ENCODE measurements around the gene MRPS27. TPM values are rescaled to one million over a fixed set of nuclear protein-coding genes. Genes with fewer than 3 reads are reported as not detected.

The MRPS27 gene
- total and polyA plus RNA-seq, 2 of the 13 experiments (the other 11 are each of a cell fraction or from before 2014, with no cell fraction given): 71.8 to 115 TPM

DNA sequence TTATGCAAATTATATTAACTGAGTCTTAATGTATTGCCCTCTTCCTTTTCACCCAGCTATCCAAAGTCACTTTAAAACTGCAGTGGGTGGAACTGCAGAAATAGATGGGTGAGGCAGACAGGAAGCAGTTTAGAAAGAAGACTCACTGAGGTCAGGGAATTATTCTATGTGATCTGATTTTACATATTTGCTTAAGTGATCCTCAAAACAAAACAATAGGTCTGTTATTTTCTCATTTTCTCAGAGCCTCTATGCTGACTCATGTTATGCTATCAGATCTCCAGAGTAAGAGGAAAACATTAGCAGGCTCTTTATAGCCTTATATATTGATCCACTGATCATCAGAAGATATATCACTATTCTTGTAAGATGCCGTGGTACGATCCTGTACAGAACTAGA, 63.5 kb downstream of the MRPS27 start:
- no peak for DNase-seq (ENCODE audit: low spot score)
- H3K9me3 ChIP-seq (ENCODE audit: low read length): no peaks in the 10 kb centered on the region
- no peak for FAIRE-seq
- no peaks in the 10 kb centered on the region for H3K27me3 ChIP-seq (ENCODE audit: control insufficient read depth in 1 of 2, insufficient read depth in 2 of 2, low read length in 2 of 2)
- CTCF ChIA-PET (ENCODE audit: low intra/inter-chr PET ratio, low total read pairs): no interaction called here
- H2AFZ ChIP-seq (ENCODE audit: low read length): no peak overlapping the region
- no peaks in the 10 kb centered on the region for H3K79me2 ChIP-seq (ENCODE audit: insufficient read depth, low read length)
- no peak overlapping the region for H3K27ac ChIP-seq (ENCODE audit: extremely low read length, insufficient read depth, low read length)
- peaks cover 4 to 8% of the 10 kb centered on the region in 2 experiments; a peak in 3 of 5 replicates for H3K36me3 ChIP-seq (replicated peaks in 1 of 2; ENCODE audit: control insufficient read depth in 1 of 2, insufficient read depth in 2 of 2, low read length in 2 of 2)
- POLR2A ChIA-PET: no interaction called here
- ATAC-seq: no peak
- intact Hi-C loops (cut with micrococcal nuclease; ENCODE audit: unreplicated experiment) (no loop called here), in situ Hi-C loops (cut with HindIII; ENCODE audit: extremely low pct_ligation_motif_present, low pct_unique_long_range_greater_than_20kb) (no loop called here)
- WGBS (ENCODE audit: low lambda C conversion rate): 98% methylated on average over 2 of the region's 2 CpGs
- no peaks in the 10 kb centered on the region for H4K20me1 ChIP-seq (ENCODE audit: insufficient read depth, low read length)
- no peak overlapping the region for H3K4me3 ChIP-seq (replicated peaks in 1 of 3; ENCODE audit: insufficient read depth in 1 of 3, low read depth in 2 of 3, low read length in 3 of 3)
- no peak overlapping the region for H3K4me2 ChIP-seq (ENCODE audit: low read depth, low read length)
- TF ChIP-seq ZNF33A (CRISPR knock-in tag; IDR thresholded peaks at IDR 0.05; ENCODE audit: borderline replicate concordance) (no peak), SUZ12 (IDR thresholded peaks at IDR 0.05; ENCODE audit: low read depth, low read length) (no peak), FOXO1 (CRISPR knock-in tag; IDR thresholded peaks at IDR 0.05) (no peak), ELF1 (CRISPR knock-in tag; IDR thresholded peaks at IDR 0.05) (no peak), KDM4B (CRISPR knock-in tag; IDR thresholded peaks at IDR 0.05) (no peak), MIXL1 (CRISPR knock-in tag; IDR thresholded peaks at IDR 0.05) (no peak), REL (CRISPR knock-in tag; conservative IDR thresholded peaks at IDR 0.05) (no peak), XBP1 (CRISPR knock-in tag; IDR thresholded peaks at IDR 0.05) (no peak), HES4 (CRISPR knock-in tag; IDR thresholded peaks at IDR 0.05; ENCODE audit: borderline replicate concordance) (no peak)
- TF ChIP-seq, protein P1, sequence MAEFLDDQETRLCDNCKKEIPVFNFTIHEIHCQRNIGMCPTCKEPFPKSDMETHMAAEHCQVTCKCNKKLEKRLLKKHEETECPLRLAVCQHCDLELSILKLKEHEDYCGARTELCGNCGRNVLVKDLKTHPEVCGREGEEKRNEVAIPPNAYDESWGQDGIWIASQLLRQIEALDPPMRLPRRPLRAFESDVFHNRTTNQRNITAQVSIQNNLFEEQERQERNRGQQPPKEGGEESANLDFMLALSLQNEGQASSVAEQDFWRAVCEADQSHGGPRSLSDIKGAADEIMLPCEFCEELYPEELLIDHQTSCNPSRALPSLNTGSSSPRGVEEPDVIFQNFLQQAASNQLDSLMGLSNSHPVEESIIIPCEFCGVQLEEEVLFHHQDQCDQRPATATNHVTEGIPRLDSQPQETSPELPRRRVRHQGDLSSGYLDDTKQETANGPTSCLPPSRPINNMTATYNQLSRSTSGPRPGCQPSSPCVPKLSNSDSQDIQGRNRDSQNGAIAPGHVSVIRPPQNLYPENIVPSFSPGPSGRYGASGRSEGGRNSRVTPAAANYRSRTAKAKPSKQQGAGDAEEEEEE (CRISPR knock-in tag; IDR thresholded peaks at IDR 0.05; ENCODE audit: borderline replicate concordance): no peak
- TF ChIP-seq, protein P2, sequence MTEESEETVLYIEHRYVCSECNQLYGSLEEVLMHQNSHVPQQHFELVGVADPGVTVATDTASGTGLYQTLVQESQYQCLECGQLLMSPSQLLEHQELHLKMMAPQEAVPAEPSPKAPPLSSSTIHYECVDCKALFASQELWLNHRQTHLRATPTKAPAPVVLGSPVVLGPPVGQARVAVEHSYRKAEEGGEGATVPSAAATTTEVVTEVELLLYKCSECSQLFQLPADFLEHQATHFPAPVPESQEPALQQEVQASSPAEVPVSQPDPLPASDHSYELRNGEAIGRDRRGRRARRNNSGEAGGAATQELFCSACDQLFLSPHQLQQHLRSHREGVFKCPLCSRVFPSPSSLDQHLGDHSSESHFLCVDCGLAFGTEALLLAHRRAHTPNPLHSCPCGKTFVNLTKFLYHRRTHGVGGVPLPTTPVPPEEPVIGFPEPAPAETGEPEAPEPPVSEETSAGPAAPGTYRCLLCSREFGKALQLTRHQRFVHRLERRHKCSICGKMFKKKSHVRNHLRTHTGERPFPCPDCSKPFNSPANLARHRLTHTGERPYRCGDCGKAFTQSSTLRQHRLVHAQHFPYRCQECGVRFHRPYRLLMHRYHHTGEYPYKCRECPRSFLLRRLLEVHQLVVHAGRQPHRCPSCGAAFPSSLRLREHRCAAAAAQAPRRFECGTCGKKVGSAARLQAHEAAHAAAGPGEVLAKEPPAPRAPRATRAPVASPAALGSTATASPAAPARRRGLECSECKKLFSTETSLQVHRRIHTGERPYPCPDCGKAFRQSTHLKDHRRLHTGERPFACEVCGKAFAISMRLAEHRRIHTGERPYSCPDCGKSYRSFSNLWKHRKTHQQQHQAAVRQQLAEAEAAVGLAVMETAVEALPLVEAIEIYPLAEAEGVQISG (CRISPR knock-in tag; IDR thresholded peaks at IDR 0.05): no peak
- TF ChIP-seq, protein P3, sequence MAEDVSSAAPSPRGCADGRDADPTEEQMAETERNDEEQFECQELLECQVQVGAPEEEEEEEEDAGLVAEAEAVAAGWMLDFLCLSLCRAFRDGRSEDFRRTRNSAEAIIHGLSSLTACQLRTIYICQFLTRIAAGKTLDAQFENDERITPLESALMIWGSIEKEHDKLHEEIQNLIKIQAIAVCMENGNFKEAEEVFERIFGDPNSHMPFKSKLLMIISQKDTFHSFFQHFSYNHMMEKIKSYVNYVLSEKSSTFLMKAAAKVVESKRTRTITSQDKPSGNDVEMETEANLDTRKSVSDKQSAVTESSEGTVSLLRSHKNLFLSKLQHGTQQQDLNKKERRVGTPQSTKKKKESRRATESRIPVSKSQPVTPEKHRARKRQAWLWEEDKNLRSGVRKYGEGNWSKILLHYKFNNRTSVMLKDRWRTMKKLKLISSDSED (CRISPR knock-in tag; IDR thresholded peaks at IDR 0.05): no peak
- TF ChIP-seq, protein P4, sequence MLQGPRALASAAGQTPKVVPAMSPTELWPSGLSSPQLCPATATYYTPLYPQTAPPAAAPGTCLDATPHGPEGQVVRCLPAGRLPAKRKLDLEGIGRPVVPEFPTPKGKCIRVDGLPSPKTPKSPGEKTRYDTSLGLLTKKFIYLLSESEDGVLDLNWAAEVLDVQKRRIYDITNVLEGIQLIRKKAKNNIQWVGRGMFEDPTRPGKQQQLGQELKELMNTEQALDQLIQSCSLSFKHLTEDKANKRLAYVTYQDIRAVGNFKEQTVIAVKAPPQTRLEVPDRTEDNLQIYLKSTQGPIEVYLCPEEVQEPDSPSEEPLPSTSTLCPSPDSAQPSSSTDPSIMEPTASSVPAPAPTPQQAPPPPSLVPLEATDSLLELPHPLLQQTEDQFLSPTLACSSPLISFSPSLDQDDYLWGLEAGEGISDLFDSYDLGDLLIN (CRISPR knock-in tag; IDR thresholded peaks at IDR 0.05; ENCODE audit: borderline replicate concordance): no peak
- TF ChIP-seq, protein P5, sequence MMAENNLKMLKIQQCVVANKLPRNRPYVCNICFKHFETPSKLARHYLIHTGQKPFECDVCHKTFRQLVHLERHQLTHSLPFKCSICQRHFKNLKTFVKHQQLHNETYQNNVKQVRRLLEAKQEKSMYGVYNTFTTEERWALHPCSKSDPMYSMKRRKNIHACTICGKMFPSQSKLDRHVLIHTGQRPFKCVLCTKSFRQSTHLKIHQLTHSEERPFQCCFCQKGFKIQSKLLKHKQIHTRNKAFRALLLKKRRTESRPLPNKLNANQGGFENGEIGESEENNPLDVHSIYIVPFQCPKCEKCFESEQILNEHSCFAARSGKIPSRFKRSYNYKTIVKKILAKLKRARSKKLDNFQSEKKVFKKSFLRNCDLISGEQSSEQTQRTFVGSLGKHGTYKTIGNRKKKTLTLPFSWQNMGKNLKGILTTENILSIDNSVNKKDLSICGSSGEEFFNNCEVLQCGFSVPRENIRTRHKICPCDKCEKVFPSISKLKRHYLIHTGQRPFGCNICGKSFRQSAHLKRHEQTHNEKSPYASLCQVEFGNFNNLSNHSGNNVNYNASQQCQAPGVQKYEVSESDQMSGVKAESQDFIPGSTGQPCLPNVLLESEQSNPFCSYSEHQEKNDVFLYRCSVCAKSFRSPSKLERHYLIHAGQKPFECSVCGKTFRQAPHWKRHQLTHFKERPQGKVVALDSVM (CRISPR knock-in tag; IDR thresholded peaks at IDR 0.05): no peak
- no TSS peak for BruUV-seq (replicated peaks)
- H3K9ac ChIP-seq (ENCODE audit: insufficient read depth, low read depth, low read length): no peak overlapping the region
- H3K4me1 ChIP-seq (ENCODE audit: insufficient read depth, low read length): peaks cover 38% of the 10 kb centered on the region

All from HepG2 (cell line).